ENCODE results near the gene DNMBP. TPM values are rescaled to one million over a fixed set of nuclear protein-coding genes. Genes with fewer than 3 reads are reported as not detected.

The DNMBP gene
- total and polyA plus RNA-seq, 2 of the 4 experiments (the other 2 are of a cell fraction) = 10.9 to 13.6 TPM

GRCh38 chr10:100007231-100008141 is 2.3 kb downstream of the DNMBP start:
- peak overlapping the region; percentile 90 for H2BK120ac ChIP-seq (ENCODE audit: low read depth, low read length)
- no peak overlapping the region; the same call in 1 of the 2 replicates for H3K9ac ChIP-seq (ENCODE audit: low read depth, low read length)
- peak; percentile 7; the same call in 1 of the 2 replicates for TF ChIP-seq CEBPB (IDR thresholded peaks at IDR 0.05; ENCODE audit: low read depth, low read length)
- no peak for TF ChIP-seq BHLHE40 (IDR thresholded peaks at IDR 0.05; ENCODE audit: low read depth, low read length)
- no peak for TF ChIP-seq MAFK (IDR thresholded peaks at IDR 0.05; ENCODE audit: low read depth, low read length)
- TF ChIP-seq POLR2A (IDR thresholded peaks at IDR 0.05; ENCODE audit: low read depth, low read length) = 0 out of 2 replicates have a peak, but pooled peaks have one; percentile 6
- TF ChIP-seq MAZ (IDR thresholded peaks at IDR 0.05; ENCODE audit: borderline replicate concordance, low read depth, low read length) = no peak
- peaks cover 10% of the 10 kb centered on the region for H3K9me1 ChIP-seq (ENCODE audit: insufficient read depth, low read length)
- ATAC-seq (ENCODE audit: low read depth) = no peak
- ChIA-PET CTCF (interaction anchor here (0.7 kb wide), 1 partner anchor 161 kb away, joined by 4 read pairs; no protein-coding TSS in a partner anchor), POLR2A (ENCODE audit: unreplicated experiment) (no interaction called here)
- peak overlapping the region; percentile 14; the same call in 1 of the 2 replicates for H3K4me3 ChIP-seq (ENCODE audit: insufficient read depth, low read depth, low read length)
- H3K4ac ChIP-seq (ENCODE audit: low read depth, low read length) = peak overlapping the region; percentile 82
- no peaks in the 10 kb centered on the region for H3K36me3 ChIP-seq (ENCODE audit: control insufficient read depth, insufficient read depth, low read length)
- H3K4me1 ChIP-seq (ENCODE audit: control insufficient read depth, insufficient read depth, low read length) = peaks cover 15% of the 10 kb centered on the region
- H2BK5ac ChIP-seq (ENCODE audit: low read depth, low read length, poor library complexity, severe bottlenecking) = peak overlapping the region; percentile 95
- peaks cover 20% of the 10 kb centered on the region; the same call in 1 of the 2 replicates for H4K20me1 ChIP-seq (ENCODE audit: insufficient read depth, low read length)
- peak overlapping the region; percentile 50 for H3K27ac ChIP-seq (ENCODE audit: insufficient read depth, low read length)
- peak overlapping the region; percentile 94 for H2BK15ac ChIP-seq (ENCODE audit: low read depth, low read length)
- peak overlapping the region; percentile 47 for H2AK9ac ChIP-seq (replicated peaks; ENCODE audit: low read depth, low read length, poor library complexity)
- intact Hi-C loops (cut with micrococcal nuclease) = loop anchor here (2.0 to 5.0 kb wide), 4 partner anchors 31 to 160 kb away; no protein-coding TSS in a partner anchor
- peak overlapping the region; percentile 37 for H3K18ac ChIP-seq (ENCODE audit: low read depth, low read length)
- peak overlapping the region; percentile 62 for H3K4me2 ChIP-seq (ENCODE audit: low read depth, low read length)
- H3K9me3 ChIP-seq (ENCODE audit: control insufficient read depth, insufficient read depth, low read length) = no peaks in the 10 kb centered on the region
- dilution Hi-C loops (cut with HindIII; ENCODE audit: low sequenced_read_pairs, unreplicated experiment) = no loop called here
- in situ Hi-C loops (cut with MboI; ENCODE audit: low sequenced_read_pairs) = no loop called here
- no peaks in the 10 kb centered on the region for H3K27me3 ChIP-seq (ENCODE audit: control insufficient read depth, insufficient read depth, low read length)
- peak overlapping the region; percentile 96 for H2AK5ac ChIP-seq (ENCODE audit: low read depth, low read length)
- peak overlapping the region; percentile 90 for H4K91ac ChIP-seq (ENCODE audit: insufficient read depth, low read depth, low read length)
- H3K14ac ChIP-seq (replicated peaks; ENCODE audit: low read depth, low read length) = peak overlapping the region; percentile 79
- H3K79me1 ChIP-seq (ENCODE audit: low read depth in 1 of 2, low read length in 2 of 2) = peaks cover 13 to 25% of the 10 kb centered on the region in 2 experiments
- H3K56ac ChIP-seq (ENCODE audit: extremely low read depth, insufficient read depth, low read length) = peak overlapping the region; percentile 65; the same call in 1 of the 2 replicates
- no CpG with 5 or more reads among the region's 10 CpGs for WGBS, 2 experiments (ENCODE audit: extremely low coverage in 2 of 2, insufficient read length in 1 of 2)
- H2BK20ac ChIP-seq (ENCODE audit: low read depth, low read length) = peak overlapping the region; percentile 77
- no peak overlapping the region for H2AFZ ChIP-seq (replicated peaks; ENCODE audit: low read length, poor library complexity)
- no peak for DNase-seq
- H4K5ac ChIP-seq (ENCODE audit: low read depth, low read length) = peak overlapping the region; percentile 86
- H3K23ac ChIP-seq (ENCODE audit: low read depth, low read length) = peak overlapping the region; percentile 92
- BruUV-seq (replicated peaks) = no TSS peak
- peak overlapping the region; percentile 29 to 89 for H4K8ac ChIP-seq (ENCODE audit: low read depth in 2 of 2, low read length in 2 of 2)
